ENCODE results near the gene CYP4B1.

DNA sequence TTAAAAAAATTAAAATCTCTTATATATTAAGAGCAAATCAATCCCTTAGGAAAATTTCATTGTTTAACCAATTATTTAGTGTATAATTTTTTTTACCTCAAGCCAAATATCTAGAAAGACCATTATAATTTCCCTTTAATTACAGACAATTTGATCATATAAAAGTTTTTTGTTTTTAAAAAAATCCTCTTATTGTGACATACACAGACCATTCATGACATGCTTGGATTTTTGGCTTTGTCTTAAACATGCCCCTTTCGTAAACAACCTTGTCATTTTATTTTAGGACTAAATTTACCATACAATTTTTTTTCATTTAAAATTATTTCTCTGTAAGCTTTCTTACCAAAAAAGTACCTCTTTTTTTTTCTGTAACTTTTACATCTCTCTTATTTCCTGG lies 14.2 kb upstream of the CYP4B1 start:
- no peak for TF ChIP-seq POLR2A (IDR thresholded peaks at IDR 0.05)
- TF ChIP-seq, protein P1, sequence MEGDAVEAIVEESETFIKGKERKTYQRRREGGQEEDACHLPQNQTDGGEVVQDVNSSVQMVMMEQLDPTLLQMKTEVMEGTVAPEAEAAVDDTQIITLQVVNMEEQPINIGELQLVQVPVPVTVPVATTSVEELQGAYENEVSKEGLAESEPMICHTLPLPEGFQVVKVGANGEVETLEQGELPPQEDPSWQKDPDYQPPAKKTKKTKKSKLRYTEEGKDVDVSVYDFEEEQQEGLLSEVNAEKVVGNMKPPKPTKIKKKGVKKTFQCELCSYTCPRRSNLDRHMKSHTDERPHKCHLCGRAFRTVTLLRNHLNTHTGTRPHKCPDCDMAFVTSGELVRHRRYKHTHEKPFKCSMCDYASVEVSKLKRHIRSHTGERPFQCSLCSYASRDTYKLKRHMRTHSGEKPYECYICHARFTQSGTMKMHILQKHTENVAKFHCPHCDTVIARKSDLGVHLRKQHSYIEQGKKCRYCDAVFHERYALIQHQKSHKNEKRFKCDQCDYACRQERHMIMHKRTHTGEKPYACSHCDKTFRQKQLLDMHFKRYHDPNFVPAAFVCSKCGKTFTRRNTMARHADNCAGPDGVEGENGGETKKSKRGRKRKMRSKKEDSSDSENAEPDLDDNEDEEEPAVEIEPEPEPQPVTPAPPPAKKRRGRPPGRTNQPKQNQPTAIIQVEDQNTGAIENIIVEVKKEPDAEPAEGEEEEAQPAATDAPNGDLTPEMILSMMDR (IDR thresholded peaks at IDR 0.05): no peak
